Measurements from ENCODE around the gene CCL4.
"Not testable (repeated sequence)": the region's sequence is repeated elsewhere in the genome, so short reads cannot be mapped to it uniquely, and the experiment has no call there.

The CCL4 gene

DNA sequence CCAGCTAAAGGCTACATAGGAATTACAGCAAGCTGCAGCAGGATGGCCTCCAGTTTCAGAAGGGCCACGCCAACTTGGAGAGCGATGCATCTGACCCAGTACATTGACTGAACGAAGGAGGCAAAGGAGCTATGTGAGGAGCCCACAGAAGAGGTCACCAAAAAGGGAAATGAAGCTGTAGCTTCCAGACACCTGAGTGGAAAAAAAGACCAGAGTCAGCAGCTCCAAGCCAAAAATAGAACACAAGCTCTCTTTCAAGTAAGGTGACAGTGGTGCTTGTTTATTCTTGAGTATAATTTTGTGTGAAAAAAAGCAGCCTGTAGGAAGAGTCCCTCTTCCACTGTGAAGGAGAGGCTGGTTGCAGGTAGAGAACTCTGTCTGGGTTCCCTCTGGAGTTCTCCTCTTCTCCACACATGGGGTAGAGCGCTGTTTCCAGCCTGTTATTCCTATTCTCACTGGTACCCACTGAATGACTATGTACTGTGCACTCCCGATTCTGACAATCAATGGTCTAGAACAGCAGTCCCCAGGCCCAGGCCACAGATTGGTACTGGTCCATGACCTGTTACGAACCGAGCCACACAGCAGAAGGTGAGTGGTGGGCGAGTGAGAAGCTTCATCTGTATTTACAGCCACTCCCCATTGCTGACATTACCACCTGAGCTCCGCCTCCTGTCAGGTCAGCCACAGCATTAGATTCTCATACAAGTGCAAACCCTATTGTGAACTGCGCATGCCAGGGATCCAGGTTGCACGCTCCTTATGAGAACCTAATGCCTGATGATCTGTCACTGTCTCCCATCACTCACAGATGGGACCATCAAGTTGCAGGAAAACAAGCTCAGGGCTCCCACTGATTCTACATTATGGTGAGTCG, 15.1 kb downstream of the CCL4 start:
- TF ChIP-seq, protein P1, sequence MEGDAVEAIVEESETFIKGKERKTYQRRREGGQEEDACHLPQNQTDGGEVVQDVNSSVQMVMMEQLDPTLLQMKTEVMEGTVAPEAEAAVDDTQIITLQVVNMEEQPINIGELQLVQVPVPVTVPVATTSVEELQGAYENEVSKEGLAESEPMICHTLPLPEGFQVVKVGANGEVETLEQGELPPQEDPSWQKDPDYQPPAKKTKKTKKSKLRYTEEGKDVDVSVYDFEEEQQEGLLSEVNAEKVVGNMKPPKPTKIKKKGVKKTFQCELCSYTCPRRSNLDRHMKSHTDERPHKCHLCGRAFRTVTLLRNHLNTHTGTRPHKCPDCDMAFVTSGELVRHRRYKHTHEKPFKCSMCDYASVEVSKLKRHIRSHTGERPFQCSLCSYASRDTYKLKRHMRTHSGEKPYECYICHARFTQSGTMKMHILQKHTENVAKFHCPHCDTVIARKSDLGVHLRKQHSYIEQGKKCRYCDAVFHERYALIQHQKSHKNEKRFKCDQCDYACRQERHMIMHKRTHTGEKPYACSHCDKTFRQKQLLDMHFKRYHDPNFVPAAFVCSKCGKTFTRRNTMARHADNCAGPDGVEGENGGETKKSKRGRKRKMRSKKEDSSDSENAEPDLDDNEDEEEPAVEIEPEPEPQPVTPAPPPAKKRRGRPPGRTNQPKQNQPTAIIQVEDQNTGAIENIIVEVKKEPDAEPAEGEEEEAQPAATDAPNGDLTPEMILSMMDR (IDR thresholded peaks at IDR 0.05; ENCODE audit: control extremely low read depth, extremely low read depth, low read depth, missing control alignments): no peak
- POLR2A ChIA-PET: interaction anchor here (1.2 to 1.5 kb wide), 2 partner anchors 27 to 29 kb away, joined by 3 to 5 read pairs; partner anchors contain the start of gene CCL3
- DNase-seq (ENCODE audit: extremely low spot score): no peak
- CTCF ChIA-PET: interaction anchor here (0.8 to 3.8 kb wide), 13 partner anchors 11 to 149 kb away, joined by 3 to 29 read pairs (median 5); no protein-coding TSS in a partner anchor

DNA sequence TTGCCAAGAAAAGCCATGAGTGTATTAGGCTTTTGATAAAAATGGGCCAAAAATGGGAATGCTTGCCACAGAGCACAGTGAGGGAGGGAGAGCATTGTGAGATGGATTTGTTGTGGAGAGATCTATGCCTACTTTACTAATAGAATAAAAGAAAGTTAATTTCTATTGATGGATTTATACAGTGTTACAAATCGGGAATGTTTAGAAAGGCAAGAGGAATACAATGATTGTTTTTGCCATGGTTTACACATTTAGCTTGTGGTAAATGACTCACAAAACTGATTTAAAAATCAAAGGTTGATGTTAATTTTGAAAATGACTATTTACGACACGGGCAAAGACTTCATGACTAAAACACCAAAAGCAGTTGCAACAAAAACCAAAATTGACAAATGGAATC, 16.6 kb downstream of the CCL4 start:
- TF ChIP-seq, protein P1 (IDR thresholded peaks at IDR 0.05; ENCODE audit: control extremely low read depth, extremely low read depth, low read depth, missing control alignments): no peak
- CTCF ChIA-PET: interaction anchor here (0.6 to 3.8 kb wide), 5 partner anchors 13 to 47 kb away, joined by 3 to 29 read pairs (median 7); no protein-coding TSS in a partner anchor
- POLR2A ChIA-PET: no interaction called here
- no peak for DNase-seq (ENCODE audit: extremely low spot score)

DNA sequence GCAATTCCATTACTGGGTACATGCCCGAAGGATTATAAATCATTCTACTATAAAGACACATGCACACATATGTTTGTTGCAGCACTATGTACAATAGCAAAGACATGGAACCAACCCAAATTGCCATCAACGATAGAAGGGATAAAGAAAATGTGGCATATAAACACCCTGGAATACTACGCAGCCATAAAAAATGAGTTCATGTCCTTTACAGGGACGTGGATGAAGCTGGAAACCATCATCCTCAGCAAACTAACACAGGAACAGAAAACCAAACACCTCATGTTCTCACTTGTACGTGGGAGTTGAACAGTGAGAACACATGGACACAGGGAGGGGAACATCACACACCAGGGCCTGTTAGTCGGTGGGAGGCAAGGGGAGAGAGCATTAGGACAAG, 17.5 kb downstream of the CCL4 start:
- POLR2A ChIA-PET; DNase-seq (ENCODE audit: extremely low spot score): not testable (repeated sequence)
- CTCF ChIA-PET: interaction anchor here (2.2 kb wide), 1 partner anchor 28 kb away, joined by 10 read pairs; no protein-coding TSS in a partner anchor

DNA sequence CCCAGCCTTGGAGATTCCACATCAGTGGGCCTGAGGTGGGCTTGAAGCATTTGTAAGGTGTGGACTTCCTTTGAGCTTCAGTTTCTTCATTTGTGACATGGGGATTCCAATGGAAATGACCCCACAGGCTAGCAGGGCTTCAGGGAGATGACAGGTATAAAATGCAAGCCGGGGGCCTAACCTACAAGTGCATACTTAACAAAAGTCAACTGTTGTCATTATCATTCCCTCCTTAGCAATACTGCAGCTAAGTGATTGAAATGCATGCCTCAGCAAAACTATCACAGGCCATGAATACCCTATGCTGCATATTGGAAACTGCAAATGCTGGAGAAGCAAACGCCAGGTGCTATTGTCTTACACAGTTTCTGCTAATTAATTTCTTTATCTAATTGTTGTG, 19.8 kb downstream of the CCL4 start:
- POLR2A ChIA-PET: no interaction called here
- TF ChIP-seq, protein P1 (IDR thresholded peaks at IDR 0.05; ENCODE audit: control extremely low read depth, extremely low read depth, low read depth, missing control alignments): no peak
- DNase-seq (ENCODE audit: extremely low spot score): no peak
- CTCF ChIA-PET: interaction anchor here (1.1 to 1.5 kb wide), 3 partner anchors 9 to 51 kb away, joined by 3 to 5 read pairs (median 3); no protein-coding TSS in a partner anchor

DNA sequence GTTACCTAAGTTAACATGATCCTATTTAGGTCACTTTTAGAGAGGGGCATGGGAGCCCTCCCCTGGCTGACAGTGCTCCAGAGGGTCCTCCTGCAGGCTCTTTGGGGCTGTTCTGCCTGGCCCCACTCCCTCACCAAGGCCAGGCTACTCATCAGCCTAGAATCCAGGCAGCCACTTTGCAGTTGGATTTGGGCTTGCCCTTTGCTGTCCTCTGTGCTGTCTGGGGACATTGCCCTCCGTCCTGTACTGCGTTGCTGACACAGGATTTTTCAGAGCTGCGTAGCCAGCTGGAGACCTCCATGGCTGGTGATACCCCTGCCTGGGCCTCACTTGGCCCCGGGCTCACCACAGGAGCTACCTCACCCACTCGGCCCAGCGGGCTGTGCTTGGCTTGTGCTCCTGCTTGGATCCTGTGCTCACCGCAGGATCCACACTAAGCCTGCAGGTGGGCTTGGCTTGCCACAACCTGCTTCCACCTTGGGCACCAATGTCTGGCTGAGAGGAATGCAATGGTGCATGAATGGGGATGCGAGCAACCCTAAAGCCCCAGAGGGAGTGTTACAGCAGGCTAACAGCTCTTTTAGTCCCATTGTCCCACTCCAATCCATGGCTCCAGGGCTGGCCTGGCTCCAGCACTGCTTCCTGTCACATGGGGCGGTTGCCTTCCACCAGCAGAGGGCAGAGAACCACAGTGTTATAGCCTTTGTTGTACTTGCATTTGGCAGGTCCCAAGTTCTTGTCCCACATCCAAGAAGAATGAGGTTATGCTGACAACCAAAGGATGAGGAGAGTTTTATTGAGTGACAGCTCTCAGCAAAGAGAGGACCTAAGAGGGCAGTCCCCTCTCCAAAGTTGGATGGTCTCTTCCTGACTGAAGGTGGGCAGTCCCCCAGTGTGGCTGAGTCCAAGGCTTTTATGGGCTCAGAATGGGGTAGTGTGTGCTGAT, 21.5 kb downstream of the CCL4 start:
- ChIA-PET POLR2A (no interaction called here), CTCF (interaction anchor here (0.9 to 1.9 kb wide), 3 partner anchors 18 to 149 kb away, joined by 3 to 7 read pairs (median 4); no protein-coding TSS in a partner anchor)
- TF ChIP-seq, protein P1 (IDR thresholded peaks at IDR 0.05; ENCODE audit: control extremely low read depth, extremely low read depth, low read depth, missing control alignments): no peak
- DNase-seq (ENCODE audit: extremely low spot score): no peak

DNA sequence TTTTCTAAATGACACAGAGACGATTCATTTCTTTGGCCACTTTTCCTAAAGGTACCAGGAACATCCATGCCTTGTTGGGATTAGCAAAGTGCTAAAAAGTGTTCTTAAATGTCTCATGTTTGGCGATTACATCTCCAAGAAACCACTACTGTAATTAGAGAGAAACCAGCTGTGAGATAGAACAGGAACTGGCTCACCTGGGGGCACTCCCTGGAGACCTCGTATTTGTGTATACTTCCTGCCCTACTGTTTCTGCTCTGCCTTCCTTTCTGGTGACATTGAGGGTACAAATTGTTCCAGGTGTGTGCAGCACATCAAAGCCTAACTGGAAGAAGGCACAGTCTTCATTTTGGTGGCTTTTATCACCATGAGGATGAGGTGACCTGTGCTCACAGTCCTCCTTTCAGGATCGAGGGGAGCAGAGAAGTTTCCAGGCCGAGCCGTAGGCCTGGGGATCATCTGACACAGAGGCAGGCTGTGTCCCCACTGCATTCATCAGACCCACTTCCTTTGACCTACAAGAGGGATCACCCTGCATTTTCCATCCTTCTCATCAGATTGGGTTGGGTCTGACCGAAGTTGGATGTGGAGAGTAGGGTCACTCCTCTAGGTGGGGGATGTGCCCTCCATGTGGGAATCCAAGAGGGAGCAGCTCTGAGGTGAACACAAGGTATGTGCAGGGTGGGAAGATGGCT, 23.7 kb downstream of the CCL4 start:
- CTCF ChIA-PET: interaction anchor here (0.8 to 2.4 kb wide), 7 partner anchors 11 to 158 kb away, joined by 3 to 9 read pairs (median 5); no protein-coding TSS in a partner anchor
- TF ChIP-seq, protein P1 (IDR thresholded peaks at IDR 0.05; ENCODE audit: control extremely low read depth, extremely low read depth, low read depth, missing control alignments): no peak
- POLR2A ChIA-PET: no interaction called here
- DNase-seq (ENCODE audit: extremely low spot score): peak; percentile 47

All from GM10248 (cell line).